GM23338 (cell line): ENCODE measurements around the gene LTBP2. TPM values are rescaled to one million over a fixed set of nuclear protein-coding genes. Genes with fewer than 3 reads are reported as not detected.

Experiments used
- ATAC-seq: fragments of 200-7000 bp; cut with Tn5 transposase; 3 replicates; pipeline ENCODE4 v1.9.1; 2020
- DNase-seq: peaks from one replicate; pipeline ENCODE4 v3.0.0-alpha.2; 2015; ENCODE audit warnings: low spot score
- H2AFZ ChIP-seq: fragments of 200-600 bp; sonication (generic); 2 replicates; pipeline ENCODE4 v1.8.0; 2016; ENCODE audit warnings: antibody characterized with exemption, mild to moderate bottlenecking, moderate library complexity
- H3F3A ChIP-seq: fragments of 200-600 bp; sonication (generic); replicated peaks from 2 replicates; pipeline ENCODE4 v1.8.0; 2017; ENCODE audit warnings: antibody characterized with exemption, mixed run types, low read depth
- H3K27ac ChIP-seq: fragments of 200-600 bp; sonication (generic); 2 replicates; pipeline ENCODE4 v1.6.1; 2016; ENCODE audit warnings: low read depth
- H3K27me3 ChIP-seq: fragments of 200-600 bp; sonication (generic); 2 replicates; pipeline ENCODE4 v1.8.0; 2016; ENCODE audit warnings: mild to moderate bottlenecking, mixed run types, moderate library complexity; ENCODE audit not compliant: insufficient read depth
- H3K36me3 ChIP-seq: fragments of 200-600 bp; sonication (generic); 2 replicates; pipeline ENCODE4 v1.8.0; 2016; ENCODE audit warnings: mild to moderate bottlenecking; ENCODE audit not compliant: insufficient read depth
- H3K4me1 ChIP-seq: fragments of 200-600 bp; sonication (generic); 2 replicates; pipeline ENCODE4 v1.8.0; 2016; ENCODE audit warnings: mild to moderate bottlenecking, moderate library complexity; ENCODE audit not compliant: insufficient read depth
- H3K4me2 ChIP-seq: fragments of 200-600 bp; sonication (generic); 2 replicates; pipeline ENCODE4 v1.7.1; 2017; ENCODE audit warnings: mixed run types
- H3K4me3 ChIP-seq: fragments of 200-600 bp; sonication (generic); 2 replicates; pipeline ENCODE4 v1.6.1; 2016; ENCODE audit warnings: mixed run types
- H3K79me2 ChIP-seq: fragments of 200-600 bp; sonication (generic); replicated peaks from 2 replicates; pipeline ENCODE4 v1.8.0; 2017; ENCODE audit warnings: mild to moderate bottlenecking; ENCODE audit not compliant: insufficient read depth
- H3K9me2 ChIP-seq: fragments of 200-600 bp; sonication (generic); 2 replicates; pipeline ENCODE4 v1.8.0; 2017; ENCODE audit not compliant: insufficient read depth
- H4K20me1 ChIP-seq: fragments of 200-600 bp; sonication (generic); replicated peaks from 2 replicates; pipeline ENCODE4 v1.8.0; 2017; ENCODE audit warnings: mild to moderate bottlenecking; ENCODE audit not compliant: insufficient read depth
- H3K27ac Mint-ChIP-seq: 2 replicates; pipeline ENCODE4 v1.8.0; 2020; ENCODE audit warnings: inconsistent platforms, mild to moderate bottlenecking, moderate library complexity, mixed read lengths
- H3K27me3 Mint-ChIP-seq: 3 replicates; pipeline ENCODE4 v1.8.0; 2022; ENCODE audit warnings: low read depth, mild to moderate bottlenecking, moderate library complexity, mixed read lengths, inconsistent platforms; ENCODE audit not compliant: insufficient read depth, poor library complexity
- H3K36me3 Mint-ChIP-seq: 3 replicates; pipeline ENCODE4 v1.8.0; 2021; ENCODE audit warnings: low read depth, mild to moderate bottlenecking, inconsistent platforms, moderate library complexity, mixed read lengths
- H3K4me1 Mint-ChIP-seq: 3 replicates; pipeline ENCODE4 v1.8.0; 2020; ENCODE audit warnings: mild to moderate bottlenecking, inconsistent platforms, mixed read lengths
- H3K4me3 Mint-ChIP-seq: 3 replicates; pipeline ENCODE4 v1.8.0; 2021; ENCODE audit warnings: moderate library complexity, mild to moderate bottlenecking, inconsistent platforms, mixed read lengths
- H3K9me3 Mint-ChIP-seq: 3 replicates; pipeline ENCODE4 v1.8.0; 2020; ENCODE audit warnings: moderate library complexity, mild to moderate bottlenecking, inconsistent platforms, mixed read lengths
- CREB1 ChIP-seq: fragments of 250-450 bp; sonication (Bioruptor Pico); IDR thresholded peaks from 2 replicates; pipeline ENCODE4 v1.5.0; 2020; ENCODE audit warnings: low read depth, mild to moderate bottlenecking, moderate library complexity
- CTCF ChIP-seq, 2 experiments: fragments of 200-600 bp in 1 of 2; sonication (generic) in 1 of 2; conservative IDR thresholded peaks; 2 replicates each; pipeline versions ENCODE4 v1.5.1 to v1.6.1; 2016 to 2017; ENCODE audit warnings: antibody characterized with exemption in 2 of 2, low read depth in 2 of 2, mild to moderate bottlenecking in 2 of 2, moderate library complexity in 1 of 2
- EZH2phosphoT487 ChIP-seq: fragments of 200-600 bp; sonication (generic); IDR thresholded peaks from one replicate; pipeline ENCODE4 v1.8.1; 2018; ENCODE audit warnings: antibody characterized with exemption; ENCODE audit not compliant: unreplicated experiment
- JUNB ChIP-seq: IDR thresholded peaks from one replicate; pipeline ENCODE4 v1.6.1; 2016; ENCODE audit warnings: antibody characterized with exemption; ENCODE audit not compliant: unreplicated experiment
- NANOG ChIP-seq: IDR thresholded peaks from 2 replicates; pipeline ENCODE4 v1.6.1; 2016; ENCODE audit warnings: antibody characterized with exemption, borderline replicate concordance
- POLR2AphosphoS5 ChIP-seq: IDR thresholded peaks from 2 replicates; pipeline ENCODE4 v1.6.1; 2016; ENCODE audit warnings: antibody characterized with exemption, low read depth
- STAT1 ChIP-seq: IDR thresholded peaks from one replicate; pipeline ENCODE4 v1.6.1; 2016; ENCODE audit warnings: antibody characterized with exemption; ENCODE audit not compliant: unreplicated experiment
- ZNF114 ChIP-seq: fragments of 250-450 bp; sonication (Bioruptor Pico); IDR thresholded peaks from 2 replicates; pipeline ENCODE4 v1.5.0; 2020; ENCODE audit warnings: mild to moderate bottlenecking, moderate library complexity
- ZNF331 ChIP-seq: fragments of 250-450 bp; sonication (Bioruptor Pico); IDR thresholded peaks from 2 replicates; pipeline ENCODE4 v1.5.0; 2020; ENCODE audit warnings: low read depth, mild to moderate bottlenecking, moderate library complexity
- ZNF462 ChIP-seq: fragments of 250-450 bp; sonication (Bioruptor Pico); IDR thresholded peaks from 2 replicates; pipeline ENCODE4 v1.5.0; 2020; ENCODE audit warnings: mild to moderate bottlenecking, moderate library complexity
- polyA plus RNA-seq: library from polyadenylated mRNA; unstranded; fragments of >200 nt; fragmentation: Nextera tagmentation; extraction: Ambion mirVana; gene quantifications from 2 replicates; pipeline ENCODE4 v1.2.1, GENCODE V29; 2016
- total RNA-seq: library from RNA; depleted of rRNA; stranded (reverse); fragments of >200 nt; shearing (Covaris generic); gene quantifications from 2 replicates; pipeline ENCODE4 v1.2.3, GENCODE V29; 2014
- TF ChIP-seq, protein P1 (sequence below): IDR thresholded peaks from one replicate; pipeline ENCODE4 v1.6.1; 2018; ENCODE audit warnings: antibody characterized with exemption; ENCODE audit not compliant: unreplicated experiment
- TF ChIP-seq, protein P2 (sequence below): IDR thresholded peaks from 2 replicates; pipeline ENCODE4 v1.6.1; 2016; ENCODE audit warnings: antibody characterized with exemption

Gene LTBP2
- total and polyA plus RNA-seq, 2 experiments from 2014 or later, result 0.27 to 0.49 TPM

DNA sequence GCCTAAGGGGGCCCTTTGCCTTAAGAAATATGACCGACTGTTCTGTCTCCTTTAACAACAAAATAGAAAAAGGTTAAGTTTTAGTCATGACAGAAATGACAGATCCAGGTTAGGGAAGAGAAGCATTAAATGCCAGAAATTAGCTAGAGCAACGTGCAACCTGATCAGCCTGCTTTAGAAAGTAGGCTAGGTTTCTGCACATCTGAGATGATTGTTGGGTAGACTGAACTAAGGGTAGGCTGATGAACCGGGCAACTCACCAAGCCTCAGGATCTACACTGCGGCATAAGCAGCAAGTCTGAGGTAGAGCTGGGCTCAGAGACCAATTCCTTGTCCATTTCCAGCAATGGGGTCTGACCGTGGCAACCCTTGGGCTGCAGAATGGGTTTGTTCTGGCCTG is 148.3 kb downstream of the LTBP2 start:
- ATAC-seq, result no peak
- no peak for DNase-seq
- H3K4me3 Mint-ChIP-seq, result no peak overlapping the region
- no peaks in the 10 kb centered on the region for H3K36me3 ChIP-seq
- H3K27me3 ChIP-seq, result no peaks in the 10 kb centered on the region
- H3K4me2 ChIP-seq, result no peak overlapping the region
- TF ChIP-seq ZNF114 (CRISPR knock-in tag) (no peak), CREB1 (CRISPR knock-in tag) (no peak), STAT1 (no peak), EZH2phosphoT487 (no peak), POLR2AphosphoS5 (no peak), ZNF331 (CRISPR knock-in tag) (no peak), JUNB (no peak), ZNF462 (CRISPR knock-in tag) (no peak), CTCF (conservative IDR thresholded peaks at IDR 0.05; ENCODE audit: low read depth in 2 of 2) (no peak), NANOG (no peak)
- TF ChIP-seq, protein P1, sequence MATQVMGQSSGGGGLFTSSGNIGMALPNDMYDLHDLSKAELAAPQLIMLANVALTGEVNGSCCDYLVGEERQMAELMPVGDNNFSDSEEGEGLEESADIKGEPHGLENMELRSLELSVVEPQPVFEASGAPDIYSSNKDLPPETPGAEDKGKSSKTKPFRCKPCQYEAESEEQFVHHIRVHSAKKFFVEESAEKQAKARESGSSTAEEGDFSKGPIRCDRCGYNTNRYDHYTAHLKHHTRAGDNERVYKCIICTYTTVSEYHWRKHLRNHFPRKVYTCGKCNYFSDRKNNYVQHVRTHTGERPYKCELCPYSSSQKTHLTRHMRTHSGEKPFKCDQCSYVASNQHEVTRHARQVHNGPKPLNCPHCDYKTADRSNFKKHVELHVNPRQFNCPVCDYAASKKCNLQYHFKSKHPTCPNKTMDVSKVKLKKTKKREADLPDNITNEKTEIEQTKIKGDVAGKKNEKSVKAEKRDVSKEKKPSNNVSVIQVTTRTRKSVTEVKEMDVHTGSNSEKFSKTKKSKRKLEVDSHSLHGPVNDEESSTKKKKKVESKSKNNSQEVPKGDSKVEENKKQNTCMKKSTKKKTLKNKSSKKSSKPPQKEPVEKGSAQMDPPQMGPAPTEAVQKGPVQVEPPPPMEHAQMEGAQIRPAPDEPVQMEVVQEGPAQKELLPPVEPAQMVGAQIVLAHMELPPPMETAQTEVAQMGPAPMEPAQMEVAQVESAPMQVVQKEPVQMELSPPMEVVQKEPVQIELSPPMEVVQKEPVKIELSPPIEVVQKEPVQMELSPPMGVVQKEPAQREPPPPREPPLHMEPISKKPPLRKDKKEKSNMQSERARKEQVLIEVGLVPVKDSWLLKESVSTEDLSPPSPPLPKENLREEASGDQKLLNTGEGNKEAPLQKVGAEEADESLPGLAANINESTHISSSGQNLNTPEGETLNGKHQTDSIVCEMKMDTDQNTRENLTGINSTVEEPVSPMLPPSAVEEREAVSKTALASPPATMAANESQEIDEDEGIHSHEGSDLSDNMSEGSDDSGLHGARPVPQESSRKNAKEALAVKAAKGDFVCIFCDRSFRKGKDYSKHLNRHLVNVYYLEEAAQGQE, result no peak
- TF ChIP-seq, protein P2, sequence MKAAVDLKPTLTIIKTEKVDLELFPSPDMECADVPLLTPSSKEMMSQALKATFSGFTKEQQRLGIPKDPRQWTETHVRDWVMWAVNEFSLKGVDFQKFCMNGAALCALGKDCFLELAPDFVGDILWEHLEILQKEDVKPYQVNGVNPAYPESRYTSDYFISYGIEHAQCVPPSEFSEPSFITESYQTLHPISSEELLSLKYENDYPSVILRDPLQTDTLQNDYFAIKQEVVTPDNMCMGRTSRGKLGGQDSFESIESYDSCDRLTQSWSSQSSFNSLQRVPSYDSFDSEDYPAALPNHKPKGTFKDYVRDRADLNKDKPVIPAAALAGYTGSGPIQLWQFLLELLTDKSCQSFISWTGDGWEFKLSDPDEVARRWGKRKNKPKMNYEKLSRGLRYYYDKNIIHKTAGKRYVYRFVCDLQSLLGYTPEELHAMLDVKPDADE, result no peak
- H3K4me3 ChIP-seq, result no peak overlapping the region
- no peaks in the 10 kb centered on the region for H3K9me3 Mint-ChIP-seq
- H3K4me1 ChIP-seq, result no peaks in the 10 kb centered on the region
- H3K79me2 ChIP-seq, result no peaks in the 10 kb centered on the region
- no peaks in the 10 kb centered on the region for H3K36me3 Mint-ChIP-seq
- no peaks in the 10 kb centered on the region for H3K9me2 ChIP-seq
- peaks cover 12% of the 10 kb centered on the region for H3K4me1 Mint-ChIP-seq
- no peak overlapping the region for H3K27ac Mint-ChIP-seq
- H3K27me3 Mint-ChIP-seq, result no peaks in the 10 kb centered on the region
- no peak overlapping the region for H2AFZ ChIP-seq
- H3K27ac ChIP-seq, result no peak overlapping the region
- no peaks in the 10 kb centered on the region for H4K20me1 ChIP-seq
- no peaks in the 10 kb centered on the region for H3F3A ChIP-seq
